GM12873 (cell line): ENCODE data around the gene MORN5.

Experiments
- CTCF ChIP-seq: IDR thresholded peaks from 2 replicates; pipeline ENCODE4 v1.5.1; 2012; ENCODE audit warnings: low read depth, mild to moderate bottlenecking, moderate library complexity, low read length, control low read depth; ENCODE audit not compliant: insufficient read depth; ENCODE audit errors: missing control alignments

MORN5 gene

DNA sequence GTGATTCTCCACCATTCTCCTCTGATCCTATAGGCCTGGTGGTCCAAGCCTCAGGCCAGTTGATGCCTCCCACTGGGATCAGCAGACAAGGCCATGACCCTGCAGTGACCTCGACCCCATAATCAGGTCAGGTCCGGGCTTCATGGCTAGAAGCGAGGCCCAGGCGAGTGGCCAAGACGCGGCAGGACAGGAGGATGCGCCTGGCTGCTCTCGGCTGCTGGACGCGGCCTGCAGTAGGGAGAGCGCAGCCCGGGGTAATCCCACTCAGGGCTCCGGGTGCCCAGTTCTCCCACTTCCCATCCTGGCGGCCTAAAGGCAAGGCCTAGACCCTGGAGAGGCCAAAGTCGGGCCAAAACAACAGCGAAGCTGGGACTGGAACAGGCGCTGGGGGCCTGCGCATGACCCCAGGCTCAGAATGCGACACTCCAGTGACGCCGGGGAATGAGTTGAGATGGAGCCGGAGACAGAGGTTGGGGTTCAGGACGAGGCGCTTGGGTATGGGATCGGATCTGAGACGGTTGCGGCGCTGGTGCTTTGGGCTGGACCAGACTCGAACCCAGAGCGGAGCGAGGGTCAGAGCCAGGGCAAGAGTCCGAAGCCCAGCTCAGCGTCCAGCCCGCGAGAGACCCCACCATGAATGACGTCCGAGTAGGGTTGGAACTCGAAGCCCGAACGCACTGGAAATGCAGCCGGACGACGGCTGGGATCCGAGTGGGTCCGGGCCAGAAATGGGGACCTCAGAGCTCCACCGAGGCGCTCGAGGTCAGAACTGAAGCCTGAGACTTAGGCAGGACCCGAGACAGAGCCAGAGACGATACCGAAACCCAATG, 65.8 kb downstream of the MORN5 start:
- TF ChIP-seq CTCF: no peak

DNA sequence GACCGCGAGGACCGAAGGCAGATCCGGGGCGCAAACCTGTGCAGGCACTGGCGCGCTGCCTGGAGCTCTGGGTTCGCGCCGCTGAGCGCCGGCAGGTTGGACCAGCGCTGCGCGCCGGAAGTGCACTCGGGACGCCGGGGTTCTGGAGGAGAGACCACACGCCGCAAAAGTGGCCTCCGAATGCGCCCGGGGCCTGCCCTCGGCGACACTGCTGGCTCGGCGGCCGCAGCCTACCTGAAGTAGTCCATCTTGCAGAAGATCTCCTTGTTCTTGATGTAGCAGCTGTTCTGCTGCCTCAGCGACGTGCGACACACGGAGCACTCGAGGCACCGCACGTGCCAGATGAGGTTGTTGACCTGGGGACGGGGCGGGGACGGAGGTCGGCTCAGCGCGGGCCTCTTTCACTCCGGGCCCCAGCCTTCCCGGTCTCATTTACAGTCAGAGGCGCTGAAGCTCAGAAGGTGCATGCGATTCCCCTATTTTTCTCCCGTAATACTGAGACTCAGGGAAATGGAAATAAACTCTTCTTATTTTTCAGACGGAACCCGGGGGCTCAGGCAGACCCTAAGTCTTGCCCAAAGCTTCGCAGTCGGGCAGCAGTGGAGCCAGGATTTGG, 66.5 kb downstream of the MORN5 start:
- TF ChIP-seq CTCF: no peak

- no peak for TF ChIP-seq CTCF
Measured at GRCh38 chr9:122226758-122227574, 67.3 kb downstream of the MORN5 start.

- TF ChIP-seq CTCF: no peak
Measured at GRCh38 chr9:122227575-122227900, 67.8 kb downstream of the MORN5 start.

- TF ChIP-seq CTCF: no peak
Measured at GRCh38 chr9:122228191-122228567, 68.5 kb downstream of the MORN5 start.

- TF ChIP-seq CTCF: no peak
Measured at GRCh38 chr9:122228568-122229484, 69.1 kb downstream of the MORN5 start, which contains the start of gene LHX6. TSS of gene LHX6 (minus strand) at chr9:122228957. CDS start at chr9:122228740, 217 bp downstream.
